GM23338 (cell line): ENCODE measurements around the gene GRIK5. TPM values are rescaled to one million over a fixed set of nuclear protein-coding genes. Genes with fewer than 3 reads are reported as not detected.

Experiments used
- ATAC-seq: fragments of 200-7000 bp; cut with Tn5 transposase; 3 replicates; pipeline ENCODE4 v1.9.1; 2020
- DNase-seq: peaks from one replicate; pipeline ENCODE4 v3.0.0-alpha.2; 2015; ENCODE audit warnings: low spot score
- H2AFZ ChIP-seq: fragments of 200-600 bp; sonication (generic); 2 replicates; pipeline ENCODE4 v1.8.0; 2016; ENCODE audit warnings: antibody characterized with exemption, mild to moderate bottlenecking, moderate library complexity
- H3F3A ChIP-seq: fragments of 200-600 bp; sonication (generic); replicated peaks from 2 replicates; pipeline ENCODE4 v1.8.0; 2017; ENCODE audit warnings: antibody characterized with exemption, mixed run types, low read depth
- H3K27ac ChIP-seq: fragments of 200-600 bp; sonication (generic); 2 replicates; pipeline ENCODE4 v1.6.1; 2016; ENCODE audit warnings: low read depth
- H3K27me3 ChIP-seq: fragments of 200-600 bp; sonication (generic); 2 replicates; pipeline ENCODE4 v1.8.0; 2016; ENCODE audit warnings: mild to moderate bottlenecking, mixed run types, moderate library complexity; ENCODE audit not compliant: insufficient read depth
- H3K36me3 ChIP-seq: fragments of 200-600 bp; sonication (generic); 2 replicates; pipeline ENCODE4 v1.8.0; 2016; ENCODE audit warnings: mild to moderate bottlenecking; ENCODE audit not compliant: insufficient read depth
- H3K4me1 ChIP-seq: fragments of 200-600 bp; sonication (generic); 2 replicates; pipeline ENCODE4 v1.8.0; 2016; ENCODE audit warnings: mild to moderate bottlenecking, moderate library complexity; ENCODE audit not compliant: insufficient read depth
- H3K4me2 ChIP-seq: fragments of 200-600 bp; sonication (generic); 2 replicates; pipeline ENCODE4 v1.7.1; 2017; ENCODE audit warnings: mixed run types
- H3K4me3 ChIP-seq: fragments of 200-600 bp; sonication (generic); 2 replicates; pipeline ENCODE4 v1.6.1; 2016; ENCODE audit warnings: mixed run types
- H3K79me2 ChIP-seq: fragments of 200-600 bp; sonication (generic); replicated peaks from 2 replicates; pipeline ENCODE4 v1.8.0; 2017; ENCODE audit warnings: mild to moderate bottlenecking; ENCODE audit not compliant: insufficient read depth
- H3K9me2 ChIP-seq: fragments of 200-600 bp; sonication (generic); 2 replicates; pipeline ENCODE4 v1.8.0; 2017; ENCODE audit not compliant: insufficient read depth
- H4K20me1 ChIP-seq: fragments of 200-600 bp; sonication (generic); replicated peaks from 2 replicates; pipeline ENCODE4 v1.8.0; 2017; ENCODE audit warnings: mild to moderate bottlenecking; ENCODE audit not compliant: insufficient read depth
- H3K27ac Mint-ChIP-seq: 2 replicates; pipeline ENCODE4 v1.8.0; 2020; ENCODE audit warnings: inconsistent platforms, mild to moderate bottlenecking, moderate library complexity, mixed read lengths
- H3K27me3 Mint-ChIP-seq: 3 replicates; pipeline ENCODE4 v1.8.0; 2022; ENCODE audit warnings: low read depth, mild to moderate bottlenecking, moderate library complexity, mixed read lengths, inconsistent platforms; ENCODE audit not compliant: insufficient read depth, poor library complexity
- H3K36me3 Mint-ChIP-seq: 3 replicates; pipeline ENCODE4 v1.8.0; 2021; ENCODE audit warnings: low read depth, mild to moderate bottlenecking, inconsistent platforms, moderate library complexity, mixed read lengths
- H3K4me1 Mint-ChIP-seq: 3 replicates; pipeline ENCODE4 v1.8.0; 2020; ENCODE audit warnings: mild to moderate bottlenecking, inconsistent platforms, mixed read lengths
- H3K4me3 Mint-ChIP-seq: 3 replicates; pipeline ENCODE4 v1.8.0; 2021; ENCODE audit warnings: moderate library complexity, mild to moderate bottlenecking, inconsistent platforms, mixed read lengths
- H3K9me3 Mint-ChIP-seq: 3 replicates; pipeline ENCODE4 v1.8.0; 2020; ENCODE audit warnings: moderate library complexity, mild to moderate bottlenecking, inconsistent platforms, mixed read lengths
- CREB1 ChIP-seq: fragments of 250-450 bp; sonication (Bioruptor Pico); IDR thresholded peaks from 2 replicates; pipeline ENCODE4 v1.5.0; 2020; ENCODE audit warnings: low read depth, mild to moderate bottlenecking, moderate library complexity
- EZH2 ChIP-seq: fragments of 200-600 bp; sonication (generic); IDR thresholded peaks from one replicate; pipeline ENCODE4 v1.8.0; 2017; ENCODE audit warnings: antibody characterized with exemption, mild to moderate bottlenecking, low read depth; ENCODE audit not compliant: unreplicated experiment
- STAT1 ChIP-seq: IDR thresholded peaks from one replicate; pipeline ENCODE4 v1.6.1; 2016; ENCODE audit warnings: antibody characterized with exemption; ENCODE audit not compliant: unreplicated experiment
- ZNF114 ChIP-seq: fragments of 250-450 bp; sonication (Bioruptor Pico); IDR thresholded peaks from 2 replicates; pipeline ENCODE4 v1.5.0; 2020; ENCODE audit warnings: mild to moderate bottlenecking, moderate library complexity
- polyA plus RNA-seq: library from polyadenylated mRNA; unstranded; fragments of >200 nt; fragmentation: Nextera tagmentation; extraction: Ambion mirVana; gene quantifications from 2 replicates; pipeline ENCODE4 v1.2.1, GENCODE V29; 2016
- total RNA-seq: library from RNA; depleted of rRNA; stranded (reverse); fragments of >200 nt; shearing (Covaris generic); gene quantifications from 2 replicates; pipeline ENCODE4 v1.2.3, GENCODE V29; 2014
- TF ChIP-seq, protein P1 (sequence below): IDR thresholded peaks from 2 replicates; pipeline ENCODE4 v1.6.1; 2016; ENCODE audit warnings: antibody characterized with exemption
- TF ChIP-seq, protein P2 (sequence below): IDR thresholded peaks from one replicate; pipeline ENCODE4 v1.6.1; 2018; ENCODE audit warnings: antibody characterized with exemption; ENCODE audit not compliant: unreplicated experiment

The GRIK5 gene
- total and polyA plus RNA-seq, 2 experiments from 2014 or later, result 5.1 to 42.5 TPM

DNA sequence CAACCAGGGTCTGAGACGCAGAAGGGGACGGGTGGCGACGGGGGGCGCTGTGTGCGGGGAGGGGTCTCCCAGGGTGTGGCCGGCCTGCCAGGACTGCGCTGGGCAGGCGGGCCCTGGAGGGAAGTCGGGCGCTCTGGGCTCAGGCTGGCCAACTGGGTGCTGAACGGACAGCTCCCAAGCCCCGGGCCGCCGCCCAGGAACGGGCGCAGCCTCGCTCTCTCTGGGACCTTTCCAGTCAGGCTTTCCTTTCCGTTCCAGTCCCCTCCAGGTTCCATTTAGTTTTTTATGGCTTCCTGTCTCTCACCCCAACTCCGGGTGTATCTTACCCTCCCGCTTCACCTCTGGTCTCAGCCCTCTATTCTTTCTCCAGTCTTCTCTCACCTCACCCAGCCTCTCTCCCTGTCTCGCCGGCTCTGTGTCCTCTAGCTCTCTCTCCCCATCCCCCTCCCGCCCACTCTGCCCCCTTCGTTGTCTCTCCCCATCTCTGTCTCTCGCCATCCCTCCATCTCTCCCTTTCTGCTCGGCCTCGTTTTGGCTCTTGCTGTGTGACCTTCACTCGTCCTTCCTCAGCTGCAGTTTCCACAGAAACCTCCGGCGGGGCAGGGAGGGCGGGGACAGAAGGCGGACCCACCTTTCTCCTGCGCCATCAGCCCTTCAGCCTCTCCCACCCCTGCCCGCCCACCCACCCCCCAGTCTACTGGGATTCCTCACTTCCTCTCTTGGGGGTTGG is 72.7 kb downstream of the GRIK5 start:
- H3K36me3 Mint-ChIP-seq, result peaks cover 11% of the 10 kb centered on the region; the same call in 2 of the 3 replicates
- H3K27ac Mint-ChIP-seq, result no peak overlapping the region

DNA sequence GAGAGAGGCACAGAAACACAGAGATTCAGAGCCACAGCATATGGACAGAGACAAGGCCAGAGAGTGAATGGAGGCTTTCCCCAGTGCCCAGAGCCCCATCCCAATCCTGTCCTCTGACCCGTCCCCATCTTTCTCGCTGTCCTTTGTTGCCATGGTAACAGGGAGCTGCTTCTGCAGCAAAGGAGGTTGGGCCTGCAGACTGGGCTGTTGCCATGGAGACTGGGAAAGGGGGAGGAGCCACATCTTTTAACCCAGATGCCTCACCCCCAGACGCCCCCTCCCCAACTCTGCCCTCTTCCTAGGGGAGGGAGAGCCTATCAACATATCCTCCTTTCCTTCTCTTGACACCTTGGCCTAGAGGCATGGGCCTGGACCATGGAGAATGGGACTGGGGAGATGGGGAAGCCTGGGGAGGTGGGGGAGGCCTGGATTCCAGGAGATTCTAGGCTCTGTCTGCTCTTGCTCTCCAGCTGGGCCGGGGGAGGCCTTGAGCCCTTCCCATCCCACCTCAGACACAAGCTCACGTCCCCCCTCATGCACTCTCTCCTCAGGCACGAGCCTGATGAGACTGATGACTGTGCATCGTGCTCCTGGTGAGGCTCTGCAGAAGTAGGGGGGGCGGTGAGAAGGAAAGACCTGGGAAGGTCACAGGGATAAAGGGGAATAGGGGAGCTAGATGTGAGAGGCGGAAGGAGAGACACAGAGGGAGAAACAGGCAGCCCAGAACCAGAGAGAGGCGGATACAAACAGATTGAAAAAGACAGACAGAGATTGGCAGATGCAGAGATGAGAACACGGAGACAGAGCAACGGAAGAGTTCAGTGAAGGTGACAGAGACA is 73.8 kb downstream of the GRIK5 start:
- peak; percentile 98 for DNase-seq
- peaks cover 4% of the 10 kb centered on the region; the same call in 2 of the 3 replicates for H3K36me3 Mint-ChIP-seq
- H3K4me3 Mint-ChIP-seq, result peak overlapping the region; percentile 24; the same call in 2 of the 3 replicates
- Histone ChIP-seq H3K4me1 (peaks cover 22% of the 10 kb centered on the region), H3K36me3 (no peaks in the 10 kb centered on the region; the same call in 1 of the 2 replicates), H3K4me2 (no peak overlapping the region), H3K9me2 (no peaks in the 10 kb centered on the region), H3K4me3 (0 out of 2 replicates have a peak overlapping the region, but pooled peaks have one; percentile 17), H2AFZ (no peak overlapping the region), H4K20me1 (peaks cover 10% of the 10 kb centered on the region; the same call in 1 of the 2 replicates), H3K79me2 (no peaks in the 10 kb centered on the region), H3K27ac (no peak overlapping the region), H3F3A (peaks cover 27% of the 10 kb centered on the region; the same call in 1 of the 2 replicates), H3K27me3 (peaks cover 65% of the 10 kb centered on the region)
- peaks cover 67% of the 10 kb centered on the region for H3K27me3 Mint-ChIP-seq
- no peaks in the 10 kb centered on the region for H3K9me3 Mint-ChIP-seq
- H3K27ac Mint-ChIP-seq, result no peak overlapping the region
- H3K4me1 Mint-ChIP-seq, result peaks cover 39% of the 10 kb centered on the region
- peak; percentile 3 for ATAC-seq
- TF ChIP-seq, protein P1, sequence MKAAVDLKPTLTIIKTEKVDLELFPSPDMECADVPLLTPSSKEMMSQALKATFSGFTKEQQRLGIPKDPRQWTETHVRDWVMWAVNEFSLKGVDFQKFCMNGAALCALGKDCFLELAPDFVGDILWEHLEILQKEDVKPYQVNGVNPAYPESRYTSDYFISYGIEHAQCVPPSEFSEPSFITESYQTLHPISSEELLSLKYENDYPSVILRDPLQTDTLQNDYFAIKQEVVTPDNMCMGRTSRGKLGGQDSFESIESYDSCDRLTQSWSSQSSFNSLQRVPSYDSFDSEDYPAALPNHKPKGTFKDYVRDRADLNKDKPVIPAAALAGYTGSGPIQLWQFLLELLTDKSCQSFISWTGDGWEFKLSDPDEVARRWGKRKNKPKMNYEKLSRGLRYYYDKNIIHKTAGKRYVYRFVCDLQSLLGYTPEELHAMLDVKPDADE, result no peak
- TF ChIP-seq ZNF114 (CRISPR knock-in tag), result no peak
- no peak for TF ChIP-seq EZH2
- TF ChIP-seq, protein P2, sequence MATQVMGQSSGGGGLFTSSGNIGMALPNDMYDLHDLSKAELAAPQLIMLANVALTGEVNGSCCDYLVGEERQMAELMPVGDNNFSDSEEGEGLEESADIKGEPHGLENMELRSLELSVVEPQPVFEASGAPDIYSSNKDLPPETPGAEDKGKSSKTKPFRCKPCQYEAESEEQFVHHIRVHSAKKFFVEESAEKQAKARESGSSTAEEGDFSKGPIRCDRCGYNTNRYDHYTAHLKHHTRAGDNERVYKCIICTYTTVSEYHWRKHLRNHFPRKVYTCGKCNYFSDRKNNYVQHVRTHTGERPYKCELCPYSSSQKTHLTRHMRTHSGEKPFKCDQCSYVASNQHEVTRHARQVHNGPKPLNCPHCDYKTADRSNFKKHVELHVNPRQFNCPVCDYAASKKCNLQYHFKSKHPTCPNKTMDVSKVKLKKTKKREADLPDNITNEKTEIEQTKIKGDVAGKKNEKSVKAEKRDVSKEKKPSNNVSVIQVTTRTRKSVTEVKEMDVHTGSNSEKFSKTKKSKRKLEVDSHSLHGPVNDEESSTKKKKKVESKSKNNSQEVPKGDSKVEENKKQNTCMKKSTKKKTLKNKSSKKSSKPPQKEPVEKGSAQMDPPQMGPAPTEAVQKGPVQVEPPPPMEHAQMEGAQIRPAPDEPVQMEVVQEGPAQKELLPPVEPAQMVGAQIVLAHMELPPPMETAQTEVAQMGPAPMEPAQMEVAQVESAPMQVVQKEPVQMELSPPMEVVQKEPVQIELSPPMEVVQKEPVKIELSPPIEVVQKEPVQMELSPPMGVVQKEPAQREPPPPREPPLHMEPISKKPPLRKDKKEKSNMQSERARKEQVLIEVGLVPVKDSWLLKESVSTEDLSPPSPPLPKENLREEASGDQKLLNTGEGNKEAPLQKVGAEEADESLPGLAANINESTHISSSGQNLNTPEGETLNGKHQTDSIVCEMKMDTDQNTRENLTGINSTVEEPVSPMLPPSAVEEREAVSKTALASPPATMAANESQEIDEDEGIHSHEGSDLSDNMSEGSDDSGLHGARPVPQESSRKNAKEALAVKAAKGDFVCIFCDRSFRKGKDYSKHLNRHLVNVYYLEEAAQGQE, result no peak

More for the DNA sequence above, 72.7 kb downstream of the GRIK5 start:
- no peak overlapping the region for H3K27ac ChIP-seq
- H3K9me2 ChIP-seq, result no peaks in the 10 kb centered on the region
- peaks cover 10% of the 10 kb centered on the region; the same call in 1 of the 2 replicates for H4K20me1 ChIP-seq
- H3K27me3 ChIP-seq, result peaks cover 72% of the 10 kb centered on the region
- Mint-ChIP-seq H3K4me1 (peaks cover 39% of the 10 kb centered on the region), H3K9me3 (no peaks in the 10 kb centered on the region), H3K4me3 (peak overlapping the region; percentile 70), H3K27me3 (peaks cover 73% of the 10 kb centered on the region)
- DNase-seq (peak; percentile 88), ATAC-seq (peak; percentile 58)
- H3K79me2 ChIP-seq, result no peaks in the 10 kb centered on the region
- H3K4me3 ChIP-seq, result peak overlapping the region; percentile 58
- no peaks in the 10 kb centered on the region; the same call in 1 of the 2 replicates for H3K36me3 ChIP-seq
- TF ChIP-seq STAT1 (no peak), CREB1 (CRISPR knock-in tag) (no peak)
- TF ChIP-seq, protein P2, result peak; percentile 83
- H3K4me1 ChIP-seq, result peaks cover 22% of the 10 kb centered on the region
- H2AFZ ChIP-seq, result no peak overlapping the region
- peaks cover 27% of the 10 kb centered on the region; the same call in 1 of the 2 replicates for H3F3A ChIP-seq
- H3K4me2 ChIP-seq, result peak overlapping the region; percentile 89
